ENCODE results near the gene ZNF23. TPM values are rescaled to one million over a fixed set of nuclear protein-coding genes. Genes with fewer than 3 reads are reported as not detected.

Gene ZNF23
- total RNA-seq, 1 donor from 2014 or later: 10.5 TPM

- no peak for DNase-seq (ENCODE audit: low read depth)
Measured at GRCh38 chr16:71472051-71472450, 10.0 kb upstream of the ZNF23 start.

- DNase-seq (ENCODE audit: low read depth): peak; percentile 3
Measured at GRCh38 chr16:71467810-71468209, 5.8 kb upstream of the ZNF23 start.

GRCh38 chr16:71464231-71464630, 2.2 kb upstream of the ZNF23 start:
- DNase-seq (ENCODE audit: low read depth): no peak

GRCh38 chr16:71460941-71461340, 1.1 kb downstream of the ZNF23 start:
- DNase-seq (ENCODE audit: low read depth): no peak

- peak; percentile 30 for DNase-seq (ENCODE audit: low read depth)
Measured at GRCh38 chr16:71460236-71460635, 1.8 kb downstream of the ZNF23 start.

- no peak for DNase-seq (ENCODE audit: low read depth)
Measured at GRCh38 chr16:71459510-71459909, 2.5 kb downstream of the ZNF23 start.

- DNase-seq (ENCODE audit: low read depth): no peak
Measured at GRCh38 chr16:71456801-71457200, 5.2 kb downstream of the ZNF23 start.

GRCh38 chr16:71453036-71453435, 9.0 kb downstream of the ZNF23 start:
- DNase-seq (ENCODE audit: low read depth): no peak

GRCh38 chr16:71449020-71449419, 13.0 kb downstream of the ZNF23 start:
- no peak for DNase-seq (ENCODE audit: low read depth)

- DNase-seq (ENCODE audit: low read depth): no peak
Measured at GRCh38 chr16:71448274-71448866, 13.7 kb downstream of the ZNF23 start.

GRCh38 chr16:71443714-71444113, 18.3 kb downstream of the ZNF23 start:
- no peak for DNase-seq (ENCODE audit: low read depth)

GRCh38 chr16:71442051-71442440, 20.0 kb downstream of the ZNF23 start, which contains the start of gene TLE7:
Gene TLE7, minus strand, starts transcription at chr16:71442054. Its CDS starts 8,730 bp downstream, at chr16:71433324.
- no peak for DNase-seq (ENCODE audit: low read depth)

GRCh38 chr16:71441348-71442050, 20.5 kb downstream of the ZNF23 start:
- no peak for DNase-seq (ENCODE audit: low read depth)

- no peak for DNase-seq (ENCODE audit: low read depth)
Measured at GRCh38 chr16:71440669-71441347, 21.2 kb downstream of the ZNF23 start.

- peak; percentile 24 for DNase-seq (ENCODE audit: low read depth)
Measured at GRCh38 chr16:71439523-71439922, 22.5 kb downstream of the ZNF23 start.

- no peak for DNase-seq (ENCODE audit: low read depth)
Measured at GRCh38 chr16:71436473-71436872, 25.6 kb downstream of the ZNF23 start.

GRCh38 chr16:71432906-71433305, 29.1 kb downstream of the ZNF23 start:
- no peak for DNase-seq (ENCODE audit: low read depth)

GRCh38 chr16:71431991-71432390, 30.1 kb downstream of the ZNF23 start:
- no peak for DNase-seq (ENCODE audit: low read depth)

- no peak for DNase-seq (ENCODE audit: low read depth)
Measured at GRCh38 chr16:71431176-71431575, 30.9 kb downstream of the ZNF23 start.

GRCh38 chr16:71430744-71431143, 31.3 kb downstream of the ZNF23 start:
- no peak for DNase-seq (ENCODE audit: low read depth)

- DNase-seq (ENCODE audit: low read depth): no peak
Measured at GRCh38 chr16:71429581-71429980, 32.5 kb downstream of the ZNF23 start.

- no peak for DNase-seq (ENCODE audit: low read depth)
Measured at GRCh38 chr16:71428883-71429282, 33.2 kb downstream of the ZNF23 start.

- DNase-seq (ENCODE audit: low read depth): no peak
Measured at GRCh38 chr16:71428385-71428784, 33.7 kb downstream of the ZNF23 start.
